H9 (cell line): Measurements from ENCODE around the gene PHKA2. TPM values are rescaled to one million over a fixed set of nuclear protein-coding genes. Genes with fewer than 3 reads are reported as not detected.
A peak's percentile ranks its signal among the peaks of the same experiment; 100 is the strongest.
"Not testable (repeated sequence)": the region's sequence is repeated elsewhere in the genome, so short reads cannot be mapped to it uniquely, and the experiment has no call there.

Source experiments
- DNase-seq: peaks from one replicate; pipeline ENCODE4 v3.0.0-alpha.2; 2017
- H2AFZ ChIP-seq: one replicate; pipeline ENCODE4 v1.6.1; 2013; ENCODE audit warnings: mild to moderate bottlenecking, low read length, control low read depth, moderate library complexity
- H2AK5ac ChIP-seq: 2 replicates; pipeline ENCODE4 v1.6.1; 2013; ENCODE audit warnings: low read length, control low read depth, mixed read lengths; ENCODE audit not compliant: insufficient read length
- H2BK120ac ChIP-seq: one replicate; pipeline ENCODE4 v1.6.1; 2013; ENCODE audit warnings: low read depth, mild to moderate bottlenecking, low read length, control low read depth, inconsistent platforms; ENCODE audit not compliant: poor library complexity, severe bottlenecking
- H2BK12ac ChIP-seq: 2 replicates; pipeline ENCODE4 v1.6.1; 2013; ENCODE audit warnings: low read length, control low read depth, mixed read lengths, low read depth; ENCODE audit not compliant: insufficient read length
- H2BK15ac ChIP-seq: 2 replicates; pipeline ENCODE4 v1.6.1; 2013; ENCODE audit warnings: low read depth, low read length, control low read depth
- H2BK20ac ChIP-seq: one replicate; pipeline ENCODE4 v1.6.1; 2013; ENCODE audit warnings: low read depth, mild to moderate bottlenecking, low read length, control low read depth, inconsistent platforms; ENCODE audit not compliant: poor library complexity, severe bottlenecking
- H2BK5ac ChIP-seq: 2 replicates; pipeline ENCODE4 v1.6.1; 2013; ENCODE audit warnings: low read length, control low read depth, mixed read lengths; ENCODE audit not compliant: insufficient read length
- H3K14ac ChIP-seq: 2 replicates; pipeline ENCODE4 v1.6.1; 2013; ENCODE audit warnings: low read length, control low read depth; ENCODE audit not compliant: insufficient read depth
- H3K18ac ChIP-seq: 2 replicates; pipeline ENCODE4 v1.6.1; 2013; ENCODE audit warnings: low read depth, mild to moderate bottlenecking, mixed read lengths, low read length, control low read depth; ENCODE audit not compliant: insufficient read length
- H3K23ac ChIP-seq: 2 replicates; pipeline ENCODE4 v1.6.1; 2013; ENCODE audit warnings: low read length, control low read depth, mixed read lengths, low read depth; ENCODE audit not compliant: insufficient read length
- H3K23me2 ChIP-seq: 2 replicates; pipeline ENCODE4 v1.6.1; 2013; ENCODE audit warnings: low read depth, mild to moderate bottlenecking, mixed read lengths, low read length, control low read depth; ENCODE audit not compliant: insufficient read length, poor library complexity, severe bottlenecking
- H3K27ac ChIP-seq: 2 replicates; pipeline ENCODE4 v1.5.1; 2013; ENCODE audit warnings: low read length, control low read depth, mixed read lengths, low read depth; ENCODE audit not compliant: insufficient read length
- H3K27me3 ChIP-seq: 2 replicates; pipeline ENCODE4 v1.6.1; 2013; ENCODE audit warnings: low read length, control low read depth, inconsistent platforms; ENCODE audit not compliant: insufficient read depth
- H3K4ac ChIP-seq: 2 replicates; pipeline ENCODE4 v1.6.1; 2013; ENCODE audit warnings: low read depth, mild to moderate bottlenecking, control low read depth, inconsistent platforms, low read length, moderate library complexity
- H3K4me1 ChIP-seq: 2 replicates; pipeline ENCODE4 v1.6.1; 2013; ENCODE audit warnings: low read length, control low read depth, inconsistent platforms; ENCODE audit not compliant: insufficient read depth
- H3K4me2 ChIP-seq: 2 replicates; pipeline ENCODE4 v1.6.1; 2013; ENCODE audit warnings: low read length, control low read depth, mixed read lengths; ENCODE audit not compliant: insufficient read length, insufficient read depth
- H3K56ac ChIP-seq: 2 replicates; pipeline ENCODE4 v1.6.1; 2013; ENCODE audit warnings: low read depth, mild to moderate bottlenecking, mixed read lengths, low read length, control low read depth; ENCODE audit not compliant: insufficient read length
- H3K79me1 ChIP-seq: 2 replicates; pipeline ENCODE4 v1.6.1; 2013; ENCODE audit warnings: low read depth, mild to moderate bottlenecking, moderate library complexity, low read length, control low read depth, inconsistent platforms; ENCODE audit not compliant: insufficient read depth, poor library complexity, severe bottlenecking
- H3K79me2 ChIP-seq: 2 replicates; pipeline ENCODE4 v1.6.1; 2013; ENCODE audit warnings: low read length, control low read depth, inconsistent platforms; ENCODE audit not compliant: insufficient read depth
- H3K9ac ChIP-seq: 2 replicates; pipeline ENCODE4 v1.6.1; 2013; ENCODE audit warnings: low read length, control low read depth, mixed read lengths; ENCODE audit not compliant: insufficient read length; ENCODE audit errors: extremely low read depth
- H3K9me3 ChIP-seq: one replicate; pipeline ENCODE4 v1.6.1; 2013; ENCODE audit warnings: low read depth, low read length, inconsistent platforms; ENCODE audit not compliant: control insufficient read depth
- H3T11ph ChIP-seq: one replicate; pipeline ENCODE4 v1.6.1; 2013; ENCODE audit warnings: mild to moderate bottlenecking, low read length, control low read depth, inconsistent platforms
- H4K20me1 ChIP-seq: one replicate; pipeline ENCODE4 v1.6.1; 2013; ENCODE audit not compliant: control insufficient read depth, insufficient read length, insufficient read depth
- H4K5ac ChIP-seq: 2 replicates; pipeline ENCODE4 v1.6.1; 2013; ENCODE audit warnings: low read depth, mild to moderate bottlenecking, mixed read lengths, low read length, control low read depth; ENCODE audit not compliant: insufficient read length
- H4K8ac ChIP-seq: replicated peaks from 2 replicates; pipeline ENCODE4 v1.6.1; 2013; ENCODE audit warnings: low read length, control low read depth, mixed read lengths, low read depth; ENCODE audit not compliant: insufficient read length
- H4K91ac ChIP-seq: 2 replicates; pipeline ENCODE4 v1.6.1; 2013; ENCODE audit warnings: low read depth, mild to moderate bottlenecking, moderate library complexity, mixed read lengths, low read length, control low read depth; ENCODE audit not compliant: insufficient read length
- H3K27ac Mint-ChIP-seq, 3 experiments: 2 replicates in 2 of 3; 3 replicates in 1 of 3; pipeline ENCODE4 v1.8.0; 2020 to 2021; ENCODE audit warnings: mixed read lengths in 3 of 3, mild to moderate bottlenecking in 1 of 3, moderate library complexity in 1 of 3
- H3K27me3 Mint-ChIP-seq: 2 replicates; pipeline ENCODE4 v1.8.0; 2021; ENCODE audit warnings: low read depth, mild to moderate bottlenecking, moderate library complexity, mixed read lengths
- H3K36me3 Mint-ChIP-seq, 3 experiments: 2 replicates in 2 of 3; 3 replicates in 1 of 3; pipeline ENCODE4 v1.8.0; 2020 to 2021; ENCODE audit warnings: low read depth in 3 of 3, mixed read lengths in 3 of 3; ENCODE audit not compliant: insufficient read depth in 1 of 3
- H3K4me1 Mint-ChIP-seq, 2 experiments: 2 replicates each; pipeline ENCODE4 v1.8.0; 2020; ENCODE audit warnings: mixed read lengths in 2 of 2
- H3K4me3 Mint-ChIP-seq, 2 experiments: 2 replicates in 1 of 2; 3 replicates in 1 of 2; pipeline ENCODE4 v1.8.0; 2020 to 2021; ENCODE audit warnings: mild to moderate bottlenecking in 2 of 2, mixed read lengths in 2 of 2, moderate library complexity in 1 of 2
- H3K9me3 Mint-ChIP-seq, 2 experiments: 2 replicates in 1 of 2; 3 replicates in 1 of 2; pipeline ENCODE4 v1.8.0; 2020; ENCODE audit warnings: mild to moderate bottlenecking in 2 of 2, mixed read lengths in 2 of 2, moderate library complexity in 1 of 2
- WGBS: extraction: QIAGEN DNeasy Blood & Tissue Kit; methylation state at CpG from one replicate; pipeline ENCODE4 v1.1.7; 2013; ENCODE audit warnings: missing lambda C conversion rate, low lambda C conversion rate, mixed read lengths; ENCODE audit not compliant: insufficient read length; ENCODE audit errors: extremely low coverage; 5-methylcytosine and 5-hydroxymethylcytosine counted together
- total RNA-seq: library from RNA; stranded (reverse); gene quantifications from 2 replicates; pipeline ENCODE4 v1.2.1, GENCODE V29; 2021
- TF ChIP-seq, protein P1 (sequence below): fragments of 200-600 bp; sonication (generic); conservative IDR thresholded peaks from 3 replicates; pipeline ENCODE4 v1.8.0; 2021; ENCODE audit warnings: antibody characterized with exemption, mild to moderate bottlenecking

The PHKA2 gene
- total RNA-seq, 1 experiment from 2014 or later = 24.2 TPM

- Histone ChIP-seq H2BK5ac (no peak overlapping the region), H3K79me2 (no peaks in the 10 kb centered on the region; the same call in 1 of the 2 replicates), H2BK15ac (no peak overlapping the region), H3K4me2 (no peak overlapping the region), H3K4me1 (no peaks in the 10 kb centered on the region), H3K18ac (no peak overlapping the region), H4K20me1 (no peaks in the 10 kb centered on the region), H4K5ac (no peak overlapping the region), H3K9me3 (peaks cover 10% of the 10 kb centered on the region), H3K9ac (no peak overlapping the region), H3T11ph (no peak overlapping the region), H3K56ac (no peak overlapping the region), H3K23me2 (peaks cover 3% of the 10 kb centered on the region), H3K14ac (no peak overlapping the region), H2BK120ac (no peak overlapping the region), H4K8ac (no peak overlapping the region), H3K79me1 (peaks cover 2% of the 10 kb centered on the region), H3K27me3 (no peaks in the 10 kb centered on the region), H2AFZ (no peak overlapping the region), H2BK20ac (no peak overlapping the region), H2AK5ac (no peak overlapping the region), H3K27ac (no peak overlapping the region), H4K91ac (no peak overlapping the region), H2BK12ac (no peak overlapping the region), H3K4ac (no peak overlapping the region), H3K23ac (no peak overlapping the region)
- Mint-ChIP-seq H3K4me1 (peaks cover 0 to 4% of the 10 kb centered on the region in 2 experiments; a peak in 1 of 4 replicates), H3K27me3 (no peaks in the 10 kb centered on the region; the same call in 1 of the 2 replicates), H3K9me3 (peaks cover 54 to 58% of the 10 kb centered on the region in 2 experiments), H3K4me3 (0 out of 5 replicates have a peak overlapping the region, but pooled peaks of 1 of the 2 experiments have one; percentile 16), H3K27ac (no peak overlapping the region), H3K36me3 (peaks cover 0 to 4% (median 0%) of the 10 kb centered on the region in 3 experiments; a peak in 4 of 7 replicates)
- no peak for DNase-seq
- TF ChIP-seq, protein P1, sequence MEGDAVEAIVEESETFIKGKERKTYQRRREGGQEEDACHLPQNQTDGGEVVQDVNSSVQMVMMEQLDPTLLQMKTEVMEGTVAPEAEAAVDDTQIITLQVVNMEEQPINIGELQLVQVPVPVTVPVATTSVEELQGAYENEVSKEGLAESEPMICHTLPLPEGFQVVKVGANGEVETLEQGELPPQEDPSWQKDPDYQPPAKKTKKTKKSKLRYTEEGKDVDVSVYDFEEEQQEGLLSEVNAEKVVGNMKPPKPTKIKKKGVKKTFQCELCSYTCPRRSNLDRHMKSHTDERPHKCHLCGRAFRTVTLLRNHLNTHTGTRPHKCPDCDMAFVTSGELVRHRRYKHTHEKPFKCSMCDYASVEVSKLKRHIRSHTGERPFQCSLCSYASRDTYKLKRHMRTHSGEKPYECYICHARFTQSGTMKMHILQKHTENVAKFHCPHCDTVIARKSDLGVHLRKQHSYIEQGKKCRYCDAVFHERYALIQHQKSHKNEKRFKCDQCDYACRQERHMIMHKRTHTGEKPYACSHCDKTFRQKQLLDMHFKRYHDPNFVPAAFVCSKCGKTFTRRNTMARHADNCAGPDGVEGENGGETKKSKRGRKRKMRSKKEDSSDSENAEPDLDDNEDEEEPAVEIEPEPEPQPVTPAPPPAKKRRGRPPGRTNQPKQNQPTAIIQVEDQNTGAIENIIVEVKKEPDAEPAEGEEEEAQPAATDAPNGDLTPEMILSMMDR = no peak
- WGBS = no CpG with 5 or more reads among the region's 6 CpGs
Observed at GRCh38 chrX:18981124-18981807, 2.6 kb downstream of the PHKA2 start.

DNA sequence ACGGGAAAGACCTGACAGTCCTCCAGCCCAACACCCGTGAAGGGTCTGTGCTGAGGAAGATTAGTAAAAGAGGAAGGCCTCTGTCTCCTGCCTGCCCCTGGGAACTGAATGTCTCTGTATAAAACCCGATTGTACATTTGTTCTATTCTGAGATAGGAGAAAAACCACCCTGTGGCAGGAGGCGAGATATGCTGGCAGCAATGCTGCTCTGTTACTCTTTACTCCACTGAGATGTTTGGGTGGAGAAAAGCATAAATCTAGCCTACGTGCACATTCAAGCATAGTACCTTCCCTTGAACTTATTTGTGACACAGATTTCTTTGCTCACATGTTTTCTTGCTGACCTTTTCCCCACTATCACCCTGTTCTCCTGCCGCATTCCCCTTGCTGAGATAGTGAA, 3.7 kb downstream of the PHKA2 start:
- DNase-seq, H2BK5ac ChIP-seq, H2BK12ac ChIP-seq, H2AFZ ChIP-seq, H3K4me3 Mint-ChIP-seq, H3K4me1 ChIP-seq, H2BK20ac ChIP-seq, H3T11ph ChIP-seq, H3K14ac ChIP-seq, H3K4ac ChIP-seq, H3K9ac ChIP-seq, H2BK120ac ChIP-seq, H3K9me3 ChIP-seq, H3K36me3 Mint-ChIP-seq, H4K5ac ChIP-seq, H4K91ac ChIP-seq, H3K56ac ChIP-seq, H2AK5ac ChIP-seq, H3K27ac ChIP-seq, H3K4me1 Mint-ChIP-seq, H3K27me3 Mint-ChIP-seq, H3K79me1 ChIP-seq, H3K4me2 ChIP-seq, H2BK15ac ChIP-seq, H3K79me2 ChIP-seq, H3K27me3 ChIP-seq, H3K23me2 ChIP-seq, H3K18ac ChIP-seq, H4K8ac ChIP-seq, H3K23ac ChIP-seq, H4K20me1 ChIP-seq: not testable (repeated sequence)
- Mint-ChIP-seq H3K27ac (peak overlapping the region in 2 of 3 experiments; percentile 45 to 70; a peak in 1 of 7 replicates), H3K9me3 (peaks cover 51 to 54% of the 10 kb centered on the region in 2 experiments)
- WGBS = no CpG with 5 or more reads among the region's 6 CpGs
